GM18517 (cell line): Measurements from ENCODE around the gene CCDC102B.
A peak's percentile ranks its signal among the peaks of the same experiment; 100 is the strongest.
"Not testable (repeated sequence)": the region's sequence is repeated elsewhere in the genome, so short reads cannot be mapped to it uniquely, and the experiment has no call there.

Experiments used
- ATAC-seq: cut with Tn5 transposase; IDR thresholded peaks from one replicate; pipeline ENCODE4 v1.9.1; 2021; ENCODE audit warnings: mild to moderate bottlenecking, moderate library complexity; ENCODE audit not compliant: unreplicated experiment

The CCDC102B gene

GRCh38 chr18:68965817-68966216 is 167.9 kb downstream of the CCDC102B start:
- ATAC-seq, result no peak

GRCh38 chr18:68969027-68969426 is 171.1 kb downstream of the CCDC102B start:
- no peak for ATAC-seq

- no peak for ATAC-seq
These were observed 174.3 kb downstream of the CCDC102B start for GRCh38 chr18:68972176-68972575.

- no peak for ATAC-seq
These were observed 181.9 kb downstream of the CCDC102B start for GRCh38 chr18:68979737-68980136.

GRCh38 chr18:68983126-68983525 is 185.2 kb downstream of the CCDC102B start:
- ATAC-seq, result no peak

- no peak for ATAC-seq
These were observed 186.5 kb downstream of the CCDC102B start for GRCh38 chr18:68984342-68984741.

GRCh38 chr18:68985172-68985820 is 187.4 kb downstream of the CCDC102B start:
- ATAC-seq, result no peak

- ATAC-seq, result peak; percentile 68
These were observed 193.4 kb downstream of the CCDC102B start for GRCh38 chr18:68991286-68991685.

GRCh38 chr18:68992719-68993482 is 195.0 kb downstream of the CCDC102B start:
- peak; percentile 78 for ATAC-seq

- no peak for ATAC-seq
These were observed 197.8 kb downstream of the CCDC102B start for GRCh38 chr18:68995675-68996074.

GRCh38 chr18:68997845-68998244 is 200.0 kb downstream of the CCDC102B start:
- no peak for ATAC-seq

- no peak for ATAC-seq
These were observed 202.5 kb downstream of the CCDC102B start for GRCh38 chr18:69000366-69000765.

GRCh38 chr18:69002233-69002632 is 204.4 kb downstream of the CCDC102B start:
- ATAC-seq, result no peak

GRCh38 chr18:69006212-69006611 is 208.3 kb downstream of the CCDC102B start:
- ATAC-seq, result not testable (repeated sequence)

- no peak for ATAC-seq
These were observed 210.7 kb downstream of the CCDC102B start for GRCh38 chr18:69008538-69008937.

GRCh38 chr18:69021211-69021805 is 223.4 kb downstream of the CCDC102B start:
- ATAC-seq, result no peak

GRCh38 chr18:69022426-69022825 is 224.5 kb downstream of the CCDC102B start:
- ATAC-seq, result no peak

GRCh38 chr18:69031571-69031970 is 233.7 kb downstream of the CCDC102B start:
- no peak for ATAC-seq

GRCh38 chr18:69032009-69032408 is 234.1 kb downstream of the CCDC102B start:
- no peak for ATAC-seq

GRCh38 chr18:69035756-69036155 is 237.9 kb downstream of the CCDC102B start:
- no peak for ATAC-seq

- no peak for ATAC-seq
These were observed 246.3 kb downstream of the CCDC102B start for GRCh38 chr18:69044215-69044614.

- ATAC-seq, result no peak
These were observed 266.2 kb downstream of the CCDC102B start for GRCh38 chr18:69064063-69064462.
